ENCODE results near the gene PADI4. TPM values are rescaled to one million over a fixed set of nuclear protein-coding genes. Genes with fewer than 3 reads are reported as not detected.

PADI4 gene
- total RNA-seq, 1 experiment from 2014 or later: 7.7 TPM

DNA sequence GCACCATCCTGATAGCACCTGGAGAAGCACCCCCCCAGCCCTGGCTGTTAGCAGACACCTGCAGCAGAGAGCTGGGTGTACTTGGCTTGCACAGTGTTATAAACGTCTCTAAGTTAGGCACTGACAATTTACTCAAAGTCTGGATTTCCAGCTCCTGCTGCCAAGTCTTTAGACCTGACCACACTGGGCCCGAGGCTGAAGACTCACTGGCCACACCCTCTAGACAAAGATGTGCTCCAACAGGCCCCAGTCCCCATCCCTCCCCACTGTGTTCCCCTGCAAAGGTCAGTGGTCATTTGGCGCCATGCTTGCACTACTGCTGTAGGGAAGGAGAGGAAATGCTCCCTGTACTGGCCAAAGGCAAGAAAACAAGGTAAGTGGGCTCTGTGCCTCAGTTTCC, 95.1 kb downstream of the PADI4 start:
- Histone ChIP-seq H3K4me1 (replicated peaks; ENCODE audit: insufficient read depth) (peaks cover 11% of the 10 kb centered on the region), H2AFZ (no peak overlapping the region), H3F3A (ENCODE audit: insufficient read depth, low read depth) (peaks cover 10% of the 10 kb centered on the region; the same call in 1 of the 2 replicates), H3K27me3 (ENCODE audit: insufficient read depth, low read depth) (no peaks in the 10 kb centered on the region), H3K4me2 (peak overlapping the region; percentile 19; the same call in 1 of the 2 replicates), H4K20me1 (ENCODE audit: insufficient read depth) (no peaks in the 10 kb centered on the region), H3K79me2 (ENCODE audit: low read depth) (no peaks in the 10 kb centered on the region), H3K9me3 (ENCODE audit: insufficient read depth, low read depth) (no peaks in the 10 kb centered on the region), H3K4me3 (no peak overlapping the region), H3K36me3 (ENCODE audit: low read depth) (no peaks in the 10 kb centered on the region), H3K27ac (no peak overlapping the region), H3K9me2 (ENCODE audit: insufficient read depth) (no peaks in the 10 kb centered on the region)
- ChIA-PET POLR2A (ENCODE audit: unreplicated experiment) (no interaction called here), CTCF (no interaction called here)
- intact Hi-C loops (cut with micrococcal nuclease; ENCODE audit: unreplicated experiment): no loop called here
- peak; percentile 56 to 65 for DNase-seq
- no TSS peak for BruUV-seq (replicated peaks)
- no peak for TF ChIP-seq EZH2 (IDR thresholded peaks at IDR 0.05; ENCODE audit: low read depth)
- TF ChIP-seq, protein P1, sequence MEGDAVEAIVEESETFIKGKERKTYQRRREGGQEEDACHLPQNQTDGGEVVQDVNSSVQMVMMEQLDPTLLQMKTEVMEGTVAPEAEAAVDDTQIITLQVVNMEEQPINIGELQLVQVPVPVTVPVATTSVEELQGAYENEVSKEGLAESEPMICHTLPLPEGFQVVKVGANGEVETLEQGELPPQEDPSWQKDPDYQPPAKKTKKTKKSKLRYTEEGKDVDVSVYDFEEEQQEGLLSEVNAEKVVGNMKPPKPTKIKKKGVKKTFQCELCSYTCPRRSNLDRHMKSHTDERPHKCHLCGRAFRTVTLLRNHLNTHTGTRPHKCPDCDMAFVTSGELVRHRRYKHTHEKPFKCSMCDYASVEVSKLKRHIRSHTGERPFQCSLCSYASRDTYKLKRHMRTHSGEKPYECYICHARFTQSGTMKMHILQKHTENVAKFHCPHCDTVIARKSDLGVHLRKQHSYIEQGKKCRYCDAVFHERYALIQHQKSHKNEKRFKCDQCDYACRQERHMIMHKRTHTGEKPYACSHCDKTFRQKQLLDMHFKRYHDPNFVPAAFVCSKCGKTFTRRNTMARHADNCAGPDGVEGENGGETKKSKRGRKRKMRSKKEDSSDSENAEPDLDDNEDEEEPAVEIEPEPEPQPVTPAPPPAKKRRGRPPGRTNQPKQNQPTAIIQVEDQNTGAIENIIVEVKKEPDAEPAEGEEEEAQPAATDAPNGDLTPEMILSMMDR (conservative IDR thresholded peaks at IDR 0.05): no peak

DNA sequence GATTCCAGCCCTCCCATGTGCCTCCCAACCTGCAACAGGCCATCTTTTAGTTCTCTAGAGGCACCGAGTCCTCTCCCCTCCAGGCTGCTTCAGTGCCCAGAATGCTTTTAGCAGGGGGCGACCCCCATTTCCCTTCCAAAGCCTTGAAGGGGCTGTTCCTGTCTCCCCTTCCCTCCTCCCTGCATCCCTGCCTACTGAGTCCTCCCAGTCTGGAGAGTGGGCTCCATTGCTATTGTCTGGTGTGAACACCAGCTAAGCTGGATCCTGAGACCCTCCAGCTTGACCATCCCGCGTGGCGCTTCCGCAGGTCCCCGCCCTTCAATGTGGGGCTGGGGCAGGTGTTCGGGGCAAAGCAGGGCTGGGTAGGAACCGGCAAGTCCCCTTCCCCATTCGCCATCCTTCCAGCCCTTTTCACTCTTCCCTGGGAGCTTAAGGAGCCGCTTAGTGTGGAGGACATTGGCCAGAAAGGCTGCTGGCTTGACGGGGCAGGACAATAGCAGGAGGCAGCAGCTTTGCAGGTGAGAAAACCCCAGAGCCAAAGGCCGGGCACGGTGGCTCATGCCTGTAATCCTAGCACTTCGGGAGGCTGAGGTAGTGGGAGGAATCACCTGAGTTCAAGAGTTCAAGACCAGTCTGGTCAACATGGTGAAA, 96.2 kb downstream of the PADI4 start:
- H3K79me2 ChIP-seq (ENCODE audit: low read depth): no peaks in the 10 kb centered on the region
- ChIA-PET POLR2A (ENCODE audit: unreplicated experiment) (no interaction called here), CTCF (interaction anchor here (0.6 to 0.9 kb wide), 2 partner anchors 34 to 356 kb away, joined by 3 to 8 read pairs; no protein-coding TSS in a partner anchor)
- no TSS peak for BruUV-seq (replicated peaks)
- H3K36me3 ChIP-seq (ENCODE audit: low read depth): no peaks in the 10 kb centered on the region
- TF ChIP-seq EZH2 (IDR thresholded peaks at IDR 0.05; ENCODE audit: low read depth): no peak
- TF ChIP-seq, protein P1 (conservative IDR thresholded peaks at IDR 0.05): no peak
- H3F3A ChIP-seq (ENCODE audit: insufficient read depth, low read depth): peaks cover 10% of the 10 kb centered on the region; the same call in 1 of the 2 replicates
- no peak for DNase-seq
- H3K9me3 ChIP-seq (ENCODE audit: insufficient read depth, low read depth): no peaks in the 10 kb centered on the region
- no peak overlapping the region for H3K27ac ChIP-seq
- no peaks in the 10 kb centered on the region for H3K27me3 ChIP-seq (ENCODE audit: insufficient read depth, low read depth)
- H3K4me3 ChIP-seq: no peak overlapping the region
- H3K9me2 ChIP-seq (ENCODE audit: insufficient read depth): no peaks in the 10 kb centered on the region
- intact Hi-C loops (cut with micrococcal nuclease; ENCODE audit: unreplicated experiment): no loop called here
- no peaks in the 10 kb centered on the region for H4K20me1 ChIP-seq (ENCODE audit: insufficient read depth)
- H3K4me1 ChIP-seq (replicated peaks; ENCODE audit: insufficient read depth): peaks cover 11% of the 10 kb centered on the region
- H2AFZ ChIP-seq: no peak overlapping the region
- H3K4me2 ChIP-seq: no peak overlapping the region

DNA sequence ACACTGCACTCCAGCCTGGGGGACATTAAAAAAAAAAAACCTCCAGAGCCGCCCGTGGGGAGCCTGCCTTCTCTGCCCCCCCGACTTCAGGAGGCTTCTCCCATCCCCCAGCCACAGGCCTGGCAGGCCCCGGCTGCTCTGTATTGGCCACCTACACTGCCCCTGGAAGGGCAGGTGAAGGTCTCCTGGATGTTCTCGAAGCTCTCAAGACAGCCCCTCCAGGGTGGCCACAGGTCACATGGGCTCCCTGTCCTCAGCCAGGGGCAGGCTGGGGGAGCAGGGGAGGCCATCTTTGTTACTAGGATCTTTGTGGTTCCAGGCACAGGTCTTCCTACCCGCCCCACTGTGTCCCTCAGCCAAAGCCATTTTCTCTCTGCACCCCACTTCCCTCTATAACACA, 96.8 kb downstream of the PADI4 start:
- H3K27me3 ChIP-seq (ENCODE audit: insufficient read depth, low read depth): no peaks in the 10 kb centered on the region
- no peaks in the 10 kb centered on the region for H3K9me2 ChIP-seq (ENCODE audit: insufficient read depth)
- ChIA-PET POLR2A (ENCODE audit: unreplicated experiment) (no interaction called here), CTCF (interaction anchor here (0.6 to 0.9 kb wide), 2 partner anchors 35 to 64 kb away, joined by 3 to 5 read pairs; no protein-coding TSS in a partner anchor)
- no peak for DNase-seq
- BruUV-seq (replicated peaks): no TSS peak
- peaks cover 7% of the 10 kb centered on the region; the same call in 1 of the 2 replicates for H3F3A ChIP-seq (ENCODE audit: insufficient read depth, low read depth)
- H3K4me1 ChIP-seq (replicated peaks; ENCODE audit: insufficient read depth): peaks cover 11% of the 10 kb centered on the region
- H3K27ac ChIP-seq: no peak overlapping the region
- no peaks in the 10 kb centered on the region for H3K36me3 ChIP-seq (ENCODE audit: low read depth)
- H4K20me1 ChIP-seq (ENCODE audit: insufficient read depth): no peaks in the 10 kb centered on the region
- H2AFZ ChIP-seq: no peak overlapping the region
- H3K4me3 ChIP-seq: no peak overlapping the region
- intact Hi-C loops (cut with micrococcal nuclease; ENCODE audit: unreplicated experiment): no loop called here
- H3K4me2 ChIP-seq: no peak overlapping the region
- H3K79me2 ChIP-seq (ENCODE audit: low read depth): no peaks in the 10 kb centered on the region
- no peaks in the 10 kb centered on the region for H3K9me3 ChIP-seq (ENCODE audit: insufficient read depth, low read depth)
- TF ChIP-seq EZH2 (IDR thresholded peaks at IDR 0.05; ENCODE audit: low read depth): no peak
- TF ChIP-seq, protein P1 (conservative IDR thresholded peaks at IDR 0.05): no peak
